Measurements from ENCODE around the gene BTBD18.

DNA sequence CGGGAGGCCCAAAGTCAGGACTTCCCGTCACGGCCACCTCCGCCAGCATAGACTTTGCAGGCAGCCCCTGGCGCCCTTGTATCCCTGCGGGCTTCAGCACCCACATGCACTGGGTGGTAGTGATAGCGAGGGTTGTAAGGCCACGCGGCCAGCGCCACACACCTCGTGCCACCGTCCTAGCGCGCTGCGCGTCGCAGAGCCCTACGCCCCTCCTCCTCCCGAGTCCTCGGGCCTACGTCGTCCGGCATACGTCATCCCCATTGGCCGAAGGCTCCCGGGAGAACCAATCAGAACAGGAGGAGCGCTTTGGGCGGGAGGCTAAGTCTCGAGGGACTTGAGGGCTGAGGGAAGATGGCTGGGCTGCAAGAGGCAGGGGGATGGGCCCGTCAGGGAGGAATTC, 1.3 kb upstream of the BTBD18 start:
- TF ChIP-seq TARDBP (IDR thresholded peaks at IDR 0.05) (no peak), PKNOX1 (IDR thresholded peaks at IDR 0.05) (no peak), FOXK2 (IDR thresholded peaks at IDR 0.05) (no peak), NFRKB (IDR thresholded peaks at IDR 0.05) (no peak), SUZ12 (IDR thresholded peaks at IDR 0.05) (no peak)

Measured in HEK293T (cell line).